Epidermal melanocyte (primary cell): ENCODE data around the gene OR2T6.
"Not testable (repeated sequence)": the region's sequence is repeated elsewhere in the genome, so short reads cannot be mapped to it uniquely, and the experiment has no call there.

Experiments used
- DNase-seq: peaks from one replicate; pipeline ENCODE4 v3.0.0; 2011; ENCODE audit warnings: low spot score; ENCODE audit not compliant: insufficient read length

Gene OR2T6

GRCh38 chr1:248433811-248434415 lies 58.4 kb downstream of the OR2T6 start:
- not testable (repeated sequence) for DNase-seq

GRCh38 chr1:248434913-248435312 lies 59.4 kb downstream of the OR2T6 start:
- DNase-seq: not testable (repeated sequence)

GRCh38 chr1:248436303-248436702 lies 60.8 kb downstream of the OR2T6 start:
- not testable (repeated sequence) for DNase-seq

- DNase-seq: not testable (repeated sequence)
Observed at GRCh38 chr1:248438668-248439067, 63.1 kb downstream of the OR2T6 start.

- DNase-seq: not testable (repeated sequence)
Observed at GRCh38 chr1:248439283-248439682, 63.7 kb downstream of the OR2T6 start.
